ENCODE measurements around the gene FAM107B.

FAM107B gene

DNA sequence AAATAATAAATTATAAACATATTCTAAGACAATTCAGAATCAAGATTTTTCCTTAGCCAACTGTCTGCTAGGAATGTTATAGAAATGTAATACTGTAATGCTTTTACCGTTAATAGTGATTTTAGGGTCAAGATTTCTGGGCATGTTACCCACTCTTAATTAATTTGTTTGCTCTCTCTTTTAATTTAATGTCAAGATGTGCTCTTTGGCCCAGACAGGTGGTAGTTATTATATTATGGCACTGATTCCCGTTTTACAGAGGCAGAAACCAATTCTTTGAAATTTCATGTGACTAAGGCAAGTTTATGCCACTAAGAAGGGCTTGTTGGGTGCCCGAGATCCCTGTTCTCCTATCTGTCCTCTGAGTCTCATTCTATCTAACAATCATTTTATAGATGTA, 959 bp upstream of the FAM107B start:
- DNase-seq: no peak

DNA sequence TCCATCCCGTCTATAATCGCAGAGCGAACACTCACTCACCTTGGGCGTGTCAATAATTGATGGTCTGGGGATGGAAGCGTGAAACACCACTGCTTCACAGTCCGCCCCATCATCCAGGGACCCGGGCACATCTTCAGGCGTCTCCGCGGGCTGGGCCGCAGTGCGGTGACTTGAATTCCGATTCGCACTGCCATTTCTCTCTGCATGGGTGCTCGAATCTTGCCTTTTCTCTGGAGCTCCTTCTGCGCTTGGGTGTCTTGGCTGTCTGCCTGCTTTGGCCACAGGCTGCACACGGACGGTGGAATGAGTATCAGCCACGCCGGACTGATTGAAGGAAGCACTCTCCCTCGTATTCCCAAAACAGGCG, 500 bp downstream of the FAM107B start:
- DNase-seq: no peak

DNA sequence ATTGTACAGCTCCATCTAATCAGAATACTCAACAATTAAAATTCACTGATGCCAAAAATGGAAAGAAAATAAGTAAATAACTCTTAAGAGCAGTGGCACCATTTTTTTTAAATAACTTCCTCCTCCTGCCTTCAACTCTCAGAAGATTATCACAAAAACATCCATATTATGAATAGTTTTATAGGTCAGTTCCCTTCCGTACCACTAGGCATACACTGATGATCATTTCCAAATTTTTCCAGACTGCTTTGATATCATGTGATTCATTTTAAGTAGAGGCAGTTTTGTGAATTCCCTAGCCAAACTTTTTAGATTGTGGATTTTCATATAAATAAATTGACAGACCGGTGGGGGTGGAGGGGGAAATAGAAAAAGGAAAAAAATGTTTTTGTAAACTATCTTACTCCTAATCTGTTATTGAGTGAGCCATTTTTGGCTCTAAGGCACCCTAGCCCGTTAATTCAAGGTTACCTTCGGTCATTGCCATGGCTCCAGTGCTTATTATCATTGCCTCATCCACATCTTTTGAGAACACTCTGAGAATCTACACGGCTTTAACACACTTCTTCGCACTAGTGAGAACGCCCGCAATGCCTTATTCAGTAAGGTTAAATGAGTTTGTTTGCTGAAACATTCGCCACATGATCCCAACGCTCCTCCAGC, 1.0 kb downstream of the FAM107B start:
- DNase-seq: no peak

DNA sequence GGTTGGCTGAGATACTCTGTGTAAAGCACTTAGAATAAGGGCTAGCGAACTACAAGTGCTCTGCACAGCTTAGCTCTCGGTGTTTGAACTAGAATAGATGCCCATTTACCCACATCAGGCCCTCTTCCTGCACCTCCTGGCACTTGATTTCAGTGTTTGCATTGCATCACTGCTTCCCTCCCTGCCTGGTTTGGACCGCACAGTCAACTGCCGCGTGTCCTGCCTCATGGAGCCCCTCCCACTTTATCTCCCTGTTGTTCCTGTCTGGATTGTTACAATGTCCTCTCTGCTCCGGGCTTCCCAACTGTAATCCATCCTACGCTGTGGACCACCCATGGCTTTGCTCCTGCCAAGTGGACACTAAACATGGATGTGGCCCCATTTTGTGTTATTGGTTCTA, 2.3 kb downstream of the FAM107B start:
- DNase-seq: no peak

DNA sequence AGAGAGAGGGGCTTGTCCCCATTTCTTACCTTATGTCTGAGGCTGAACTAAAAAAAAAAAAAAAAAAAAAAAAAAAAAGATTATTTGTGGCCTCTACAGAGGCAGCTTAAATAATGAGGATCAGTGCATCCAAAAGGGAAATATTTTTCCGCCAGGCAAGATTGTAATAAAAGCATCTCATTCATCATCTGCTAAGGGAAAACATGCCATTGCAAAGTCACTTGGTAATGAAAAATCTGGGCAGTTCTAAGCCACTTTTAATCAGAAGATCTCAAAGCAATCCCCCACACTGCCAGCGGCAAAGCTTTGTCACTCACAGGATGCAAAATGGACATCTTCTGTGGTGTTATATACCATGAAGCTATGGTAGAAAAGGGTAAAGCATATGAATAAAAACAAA, 3.8 kb downstream of the FAM107B start:
- no peak for DNase-seq

DNA sequence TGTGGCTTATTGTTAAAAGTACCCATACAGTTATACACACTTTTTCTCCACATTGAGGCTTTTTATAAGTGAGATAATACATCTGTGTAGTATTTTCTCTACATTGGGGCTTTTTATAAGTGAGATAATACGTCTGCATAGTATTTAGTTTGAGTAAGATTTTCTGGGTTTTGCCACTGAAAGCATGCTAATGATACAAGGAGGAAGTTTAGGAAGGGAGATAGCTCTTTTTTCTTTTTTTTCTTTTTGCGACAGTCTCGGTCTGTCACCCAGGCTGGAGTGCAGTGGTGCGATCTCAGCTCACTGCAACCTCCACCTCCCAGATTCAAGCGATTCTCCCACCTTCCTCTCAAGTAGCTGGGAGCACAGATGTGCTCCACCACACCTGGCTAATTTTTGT, 13.3 kb downstream of the FAM107B start:
- no peak for DNase-seq

DNA sequence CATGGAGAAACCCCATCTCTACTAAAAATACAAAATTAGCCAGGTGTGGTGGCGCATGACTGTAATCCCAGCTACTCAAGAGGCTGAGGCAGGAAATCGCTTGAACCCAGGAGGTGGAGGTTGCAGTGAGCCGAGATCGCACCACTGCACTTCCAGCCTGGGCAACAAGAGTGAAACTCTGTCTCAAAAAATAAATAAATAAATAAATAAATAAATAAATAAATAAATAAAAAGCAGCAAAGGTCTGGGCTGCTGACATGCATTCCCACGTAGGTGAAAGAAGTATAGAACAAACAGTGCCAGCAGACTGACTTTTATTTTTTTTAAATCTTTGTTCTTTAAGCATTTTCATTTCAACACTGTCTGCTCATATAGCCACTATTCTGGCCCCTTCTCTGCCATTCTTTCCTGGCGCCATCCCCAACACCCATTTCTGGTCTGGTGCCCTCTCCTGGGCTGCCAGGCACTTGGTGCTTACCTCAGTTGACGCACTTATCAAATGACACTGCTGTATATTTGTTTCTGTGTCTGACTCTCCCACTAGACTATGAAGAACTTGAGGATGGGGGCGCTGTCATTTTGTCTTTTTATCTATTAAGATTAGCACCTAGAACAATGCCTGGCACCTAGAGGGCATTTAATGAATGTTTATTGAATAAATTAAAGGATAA, 15.6 kb downstream of the FAM107B start:
- DNase-seq: no peak

DNA sequence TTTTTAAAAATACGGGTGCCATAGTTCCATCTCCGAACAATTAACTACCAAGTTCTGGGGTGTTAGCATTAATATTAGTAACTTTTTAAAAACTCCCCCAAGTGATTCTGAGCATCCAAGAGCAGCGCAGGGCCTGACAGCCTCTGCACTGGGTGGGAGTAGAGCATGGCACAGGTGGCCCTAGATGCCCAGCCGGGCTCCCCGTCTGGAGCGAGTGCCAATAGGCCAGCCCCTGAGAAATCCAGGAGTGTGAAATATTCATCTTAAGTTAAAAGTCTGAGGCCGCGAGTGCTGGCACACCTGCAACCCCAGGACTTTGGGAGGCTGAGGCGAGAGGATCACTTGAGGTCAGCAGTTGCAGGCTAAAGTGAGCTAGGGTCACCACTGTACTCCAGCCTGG, 16.2 kb downstream of the FAM107B start:
- DNase-seq: no peak

DNA sequence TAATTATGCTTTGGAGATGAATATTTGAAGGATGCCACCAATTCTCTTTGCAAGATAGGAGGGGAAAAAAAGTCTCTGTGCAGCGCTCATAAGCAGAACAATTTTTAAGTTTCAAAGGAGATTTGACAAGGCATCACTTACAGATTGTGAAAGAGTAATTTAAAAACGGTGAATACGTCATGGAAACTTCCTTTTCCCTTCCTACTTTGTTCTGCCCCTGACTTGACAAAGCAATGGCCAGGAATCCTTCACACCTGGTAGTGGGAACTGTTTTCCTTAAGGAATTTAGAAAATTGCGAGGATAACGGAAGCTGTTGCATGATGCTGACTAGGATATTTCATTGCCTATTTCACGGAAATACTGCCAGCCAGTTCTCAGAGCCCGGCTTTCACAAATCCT, 16.7 kb downstream of the FAM107B start:
- no peak for DNase-seq

DNA sequence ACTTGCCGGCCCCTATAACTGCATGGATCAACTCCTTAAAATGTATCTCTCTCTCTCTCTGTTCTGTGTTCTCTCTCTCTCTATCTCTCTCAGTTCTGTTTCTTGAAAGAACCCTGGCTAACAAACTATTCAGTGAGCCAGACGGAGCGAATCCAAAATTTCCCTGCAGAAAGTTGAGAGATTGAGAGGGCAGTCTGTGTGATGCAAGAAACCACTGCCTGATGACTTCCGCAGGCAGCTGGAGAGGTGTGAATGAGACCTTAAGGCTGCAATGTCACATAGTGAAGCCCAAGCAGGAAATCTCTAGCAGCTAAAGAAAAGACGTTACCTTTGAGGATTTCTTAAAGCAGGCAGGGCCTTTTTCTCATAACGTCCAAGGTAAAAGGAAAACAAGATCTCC, 17.3 kb downstream of the FAM107B start:
- DNase-seq: no peak

DNA sequence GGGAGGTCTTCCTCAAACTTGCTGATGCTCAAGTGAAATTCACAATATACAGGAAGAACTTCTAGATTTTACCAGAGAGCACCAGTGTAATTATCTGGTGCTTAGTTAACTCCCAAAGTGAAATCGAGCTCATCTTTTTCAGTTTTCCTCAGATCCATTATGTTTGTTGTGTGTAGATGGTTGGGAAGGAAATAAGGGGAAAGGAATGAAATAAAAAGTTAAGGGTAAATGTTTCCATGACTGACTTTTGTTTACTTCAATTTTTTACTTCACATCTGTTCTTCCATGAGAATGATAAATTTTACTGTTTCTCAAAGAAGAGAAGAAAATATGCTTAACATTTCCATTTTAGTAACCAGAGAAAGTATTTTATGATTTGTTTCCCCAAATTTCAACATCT, 21.3 kb downstream of the FAM107B start:
- no peak for DNase-seq

DNA sequence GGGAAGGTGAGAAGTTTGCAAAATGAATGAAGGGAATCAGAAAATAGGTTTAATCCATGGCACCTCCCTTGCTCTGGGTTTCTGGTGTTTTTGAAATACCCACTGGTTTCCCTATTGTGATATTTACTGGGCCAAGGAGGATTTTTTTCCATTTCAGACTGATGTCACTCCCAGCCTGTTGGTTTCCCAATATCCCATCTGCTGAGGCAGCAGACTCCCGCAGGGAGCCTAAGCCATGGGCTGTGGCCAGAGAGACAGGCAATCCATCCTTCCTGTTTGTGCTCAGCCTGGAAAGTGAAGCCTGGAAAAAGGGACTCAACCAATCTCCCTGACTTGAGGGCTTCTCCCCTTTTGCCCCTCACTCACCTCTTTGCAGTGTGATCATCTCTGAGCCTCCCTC, 22.8 kb downstream of the FAM107B start:
- DNase-seq: no peak

DNA sequence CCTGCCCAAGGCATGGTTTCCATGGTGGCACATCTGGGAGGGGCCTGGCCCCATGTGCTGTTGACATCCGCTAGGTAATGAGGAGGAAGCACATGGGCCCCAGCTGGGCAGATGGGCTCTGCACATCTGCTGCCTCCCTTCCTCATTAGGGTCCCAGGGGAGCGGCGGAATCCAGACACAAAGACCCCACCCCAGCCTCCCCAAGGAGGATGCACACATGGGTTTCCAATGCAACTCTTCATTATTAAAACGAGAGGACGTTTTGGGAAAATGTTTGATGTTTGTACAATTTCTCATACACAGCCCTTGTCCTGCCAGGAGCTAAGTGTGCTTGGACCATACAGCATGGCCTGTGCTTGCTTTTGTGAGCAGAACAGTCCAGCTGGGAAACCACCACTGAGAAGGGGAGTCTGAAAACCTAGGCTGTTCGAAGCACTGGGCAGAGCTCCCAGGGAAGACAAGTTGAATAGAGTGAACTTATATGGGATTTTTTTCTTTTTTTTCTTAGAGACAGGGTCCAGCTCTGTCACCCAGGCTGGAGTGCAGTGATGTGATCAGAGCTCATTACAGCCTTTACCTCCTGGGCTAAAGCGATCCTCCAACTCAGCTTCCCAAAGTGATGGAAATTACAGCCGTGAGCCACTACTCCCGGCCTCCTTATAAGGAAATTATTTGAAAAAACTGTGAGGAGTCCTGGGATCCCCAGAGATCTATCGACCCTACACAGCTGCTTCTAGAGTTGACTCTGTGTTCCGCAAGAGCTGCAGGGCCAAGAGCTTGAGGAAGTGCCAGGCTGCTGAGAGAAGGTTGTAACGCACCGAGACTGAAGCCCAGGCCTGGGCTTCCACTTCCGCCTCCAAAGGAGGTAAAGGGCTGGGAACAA, 23.4 kb downstream of the FAM107B start:
- no peak for DNase-seq

DNA sequence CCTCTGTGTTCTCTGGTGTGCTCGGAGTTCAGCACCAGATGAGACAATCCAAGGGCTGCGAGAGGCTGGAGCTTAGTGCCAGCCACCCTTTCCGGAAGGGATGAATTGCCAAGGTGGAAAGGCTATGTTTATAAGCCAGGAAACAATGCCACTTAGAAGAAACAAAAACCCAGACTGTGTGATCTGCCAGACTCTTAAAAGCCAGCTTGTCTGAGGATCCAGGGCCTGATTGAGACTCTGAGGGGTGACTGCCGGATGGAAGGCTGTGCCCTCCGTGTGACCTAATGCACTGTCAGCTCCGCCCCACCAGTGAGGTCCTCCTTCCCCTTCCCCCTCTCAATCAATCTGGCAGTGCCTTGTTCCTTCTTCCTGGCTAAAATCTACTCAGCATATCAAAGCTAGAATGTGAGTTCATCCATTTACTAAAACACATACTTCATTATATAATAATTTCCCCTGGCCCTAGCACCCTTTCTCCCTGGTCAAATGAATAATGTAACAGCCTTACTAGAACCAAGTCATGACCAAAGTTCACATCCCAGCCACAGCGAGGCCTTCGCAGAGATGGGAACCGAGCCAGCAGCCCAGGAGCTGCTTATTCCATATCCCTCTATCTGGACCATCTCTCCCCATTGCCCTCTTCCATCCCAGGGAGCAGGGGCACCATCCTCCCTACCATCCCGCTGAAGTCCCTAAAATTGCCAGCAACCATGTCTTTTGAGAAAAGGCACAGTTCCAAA, 25.5 kb downstream of the FAM107B start:
- no peak for DNase-seq

DNA sequence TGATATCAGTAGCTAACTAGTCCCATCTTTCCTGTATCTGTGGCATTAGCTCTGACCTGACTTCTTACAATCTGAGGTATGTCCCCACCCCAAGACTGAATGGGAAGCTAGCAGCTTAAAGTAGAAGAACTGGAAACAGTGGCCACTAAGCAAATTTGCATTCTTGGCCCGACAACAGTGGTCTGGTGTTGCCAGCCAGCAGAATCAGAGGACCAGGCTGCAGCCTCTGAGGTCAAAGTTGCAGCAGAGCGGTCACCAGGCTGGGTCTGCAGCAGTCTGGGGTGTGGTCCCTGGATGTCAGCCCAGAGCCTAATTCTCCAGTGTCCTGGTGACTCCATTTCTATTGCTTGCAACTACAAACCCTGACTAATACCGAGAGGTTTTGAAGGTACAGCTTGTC, 26.3 kb downstream of the FAM107B start:
- DNase-seq: no peak

DNA sequence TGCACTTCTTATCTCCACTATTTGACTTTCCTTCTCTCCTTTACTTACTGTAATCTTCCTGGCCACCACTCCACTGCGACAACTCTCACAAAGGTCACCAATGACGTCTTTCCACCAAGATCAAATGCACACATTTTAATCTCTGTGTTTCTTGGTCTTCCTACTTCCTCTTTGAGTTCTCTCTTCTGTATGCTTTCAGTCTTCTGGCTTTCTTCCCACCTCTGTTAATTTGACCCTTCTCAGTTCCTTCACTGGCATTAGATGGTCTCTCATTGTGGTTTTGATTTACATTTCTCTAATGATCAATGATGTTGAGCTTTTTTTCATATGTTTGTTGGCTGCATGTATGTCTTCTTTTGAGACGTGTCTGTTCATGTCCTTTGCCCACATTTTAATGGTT, 31.9 kb downstream of the FAM107B start:
- DNase-seq: no peak

DNA sequence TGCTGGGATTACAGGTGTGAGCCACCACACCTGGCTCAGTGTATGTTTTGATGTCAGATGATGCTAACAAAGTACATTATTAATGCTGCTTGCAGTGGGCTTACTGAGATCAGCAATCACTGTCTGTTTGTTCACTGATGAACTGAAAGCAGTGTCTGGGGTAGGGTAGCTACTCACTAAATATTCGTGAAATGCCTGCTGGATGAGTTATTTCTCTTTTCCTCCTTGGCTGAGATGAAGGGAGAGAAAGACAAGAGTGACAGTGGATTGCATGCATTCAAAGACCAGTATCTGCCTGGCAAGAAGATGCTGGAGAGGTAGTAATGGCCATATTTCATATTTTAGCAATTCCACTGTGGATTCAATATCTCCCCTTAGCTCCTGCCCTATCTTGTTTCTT, 32.3 kb downstream of the FAM107B start:
- DNase-seq: no peak

DNA sequence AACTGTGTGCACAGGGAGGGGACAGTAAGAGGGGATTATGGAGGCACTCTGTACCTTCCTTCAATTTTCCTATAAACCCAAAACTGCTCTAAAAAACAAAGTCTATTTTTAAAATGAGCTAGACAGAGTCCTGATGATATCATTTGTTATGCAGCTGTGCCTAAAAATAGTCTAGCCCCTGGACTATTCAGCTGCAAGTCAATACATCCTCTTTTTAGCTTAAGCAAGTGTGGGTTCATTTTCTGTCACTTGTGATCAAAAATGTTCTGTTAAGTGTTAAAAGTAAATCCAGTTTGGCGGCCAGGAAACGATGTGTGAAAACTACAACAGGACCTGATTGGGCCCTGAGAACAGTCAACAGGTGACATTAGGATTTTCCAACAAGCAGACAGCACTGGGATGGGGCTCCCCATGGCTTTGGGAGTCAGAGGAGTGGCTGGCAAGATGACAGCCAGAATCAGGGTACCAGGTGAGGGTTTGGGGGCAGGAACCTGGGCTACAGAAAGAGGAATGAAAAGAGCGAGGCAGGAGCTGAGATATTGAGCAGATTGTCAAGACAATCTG, 33.9 kb downstream of the FAM107B start:
- no peak for DNase-seq

DNA sequence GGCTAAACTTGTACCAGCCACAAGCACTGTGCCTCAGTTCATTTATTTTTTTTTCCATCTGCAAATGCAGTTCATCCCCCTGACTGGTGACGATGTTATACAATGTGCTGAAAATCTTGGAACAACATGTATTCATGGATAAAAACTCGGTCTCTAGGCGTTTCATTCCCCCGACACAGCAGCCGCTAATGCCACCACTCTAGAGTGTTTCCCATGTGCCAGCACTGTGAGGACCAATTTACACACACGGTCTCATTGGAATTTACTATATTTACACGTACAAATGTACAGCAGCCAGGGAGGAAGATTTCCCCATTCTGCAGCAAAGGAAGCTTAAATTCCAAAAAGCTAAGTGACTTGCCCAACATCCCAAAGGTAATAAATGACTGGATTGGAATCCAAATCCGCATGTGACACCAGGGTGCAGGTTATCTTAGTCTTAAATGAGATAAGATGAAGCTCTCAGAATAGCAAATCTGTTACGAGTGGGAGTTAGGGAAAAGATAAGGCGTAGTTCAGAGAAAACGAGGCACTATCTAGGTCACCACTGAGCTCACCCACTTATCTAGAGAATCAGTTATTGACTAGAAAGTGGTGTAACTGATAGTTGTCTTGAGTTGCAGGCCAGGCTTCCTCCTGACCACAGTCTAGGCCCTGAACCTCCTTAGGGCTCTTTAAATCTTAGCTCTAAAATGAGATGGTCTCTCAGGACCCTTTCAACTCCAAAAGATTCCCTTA, 36.7 kb downstream of the FAM107B start:
- DNase-seq: no peak

DNA sequence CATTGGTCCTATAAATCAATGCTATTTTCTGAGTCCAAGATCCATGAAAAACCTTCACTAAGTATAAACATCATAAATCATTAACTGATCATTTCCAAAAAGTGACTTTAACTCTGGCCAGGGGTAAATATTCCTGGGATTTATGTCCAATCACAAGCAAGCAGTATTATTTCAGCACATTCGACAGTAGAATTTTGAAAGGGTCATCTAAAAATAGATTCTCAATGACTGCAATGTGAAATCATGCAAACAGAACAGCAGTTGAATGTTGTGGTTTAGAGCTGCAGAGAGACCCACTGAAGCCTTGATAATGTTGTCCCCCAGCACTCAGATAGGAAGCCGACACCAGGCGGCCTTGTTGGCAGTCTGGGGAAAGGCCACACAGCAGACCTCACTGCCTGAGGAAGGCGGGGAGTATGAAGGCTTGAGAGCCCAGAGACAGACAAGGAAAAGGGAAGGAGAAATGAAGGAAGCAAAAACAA, 38.1 kb downstream of the FAM107B start:
- no peak for DNase-seq

DNA sequence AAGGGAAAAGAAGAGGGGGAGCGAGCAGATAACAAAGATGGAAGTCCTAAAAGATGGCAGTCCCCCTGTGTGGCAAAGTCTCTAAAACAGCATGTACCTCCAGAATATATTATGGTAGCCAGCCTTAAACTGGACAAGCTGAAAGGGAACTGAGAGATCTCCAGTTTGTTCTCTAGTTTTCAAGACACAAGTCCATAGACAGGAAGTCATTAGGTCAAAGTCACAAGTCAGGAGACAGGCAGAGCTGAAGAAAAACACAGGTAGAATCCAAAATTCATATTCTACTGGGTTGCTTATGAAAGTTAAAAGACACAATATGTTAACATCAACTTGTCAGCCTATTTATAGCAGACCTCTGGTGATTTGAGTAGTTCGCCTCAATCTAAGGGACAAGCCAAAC, 38.7 kb downstream of the FAM107B start:
- DNase-seq: no peak

DNA sequence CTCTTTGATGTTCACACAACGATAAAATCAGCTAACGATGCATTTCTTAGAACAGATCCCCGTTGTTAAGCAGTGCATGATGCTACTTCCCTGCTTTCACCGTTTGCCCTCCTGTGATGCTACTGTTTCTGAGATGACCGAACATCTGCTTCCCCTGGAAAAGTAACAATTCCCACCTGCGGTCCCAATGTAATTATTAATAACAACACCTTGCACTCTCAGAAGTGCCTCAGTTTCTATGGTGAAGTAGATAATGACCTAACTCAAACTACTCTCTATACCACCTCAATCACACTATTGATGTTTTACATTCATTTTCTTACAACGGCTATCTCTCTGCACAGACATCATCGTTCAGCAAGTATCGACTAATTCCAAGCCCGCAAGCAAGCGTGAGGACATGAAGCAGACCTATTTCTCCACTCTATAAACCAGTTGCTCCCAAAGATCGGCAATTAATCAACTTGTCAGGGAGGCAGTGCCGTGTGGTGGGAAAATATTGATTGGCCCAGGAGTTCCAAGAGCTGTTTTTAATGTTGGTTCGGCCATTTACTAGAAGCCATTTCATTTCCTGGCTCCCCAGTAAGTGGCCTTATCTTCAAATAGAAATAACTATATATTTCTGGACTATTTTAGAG, 42.7 kb downstream of the FAM107B start:
- no peak for DNase-seq
